Endothelial cell of umbilical vein (primary cell): Measurements from ENCODE around the gene ART3. TPM values are rescaled to one million over a fixed set of nuclear protein-coding genes. Genes with fewer than 3 reads are reported as not detected.

ENCODE experiments used
- BruUV-seq: library from RNA; stranded (reverse); fragments of 400-500 nt; replicated peaks from 2 replicates; lab custom pipeline; 2021; lab: Mats Ljungman, UMichigan
- CTCF ChIA-PET: fragments of 300-600, 350-600 bp; sonication (Branson Sonifier 250); formaldehyde crosslinking; loops from one replicate; lab custom pipeline; 2021; ENCODE audit warnings: antibody characterized with exemption, inconsistent platforms; lab: Charles Lee
- POLR2A ChIA-PET: fragments of 300-600, 350-600 bp; sonication (Branson Sonifier 250); formaldehyde crosslinking; loops from one replicate; lab custom pipeline; 2021; ENCODE audit warnings: antibody characterized with exemption, inconsistent platforms; lab: Charles Lee
- DNase-seq: peaks from one replicate; pipeline ENCODE4 v3.0.0-alpha.2; 2011; ENCODE audit warnings: low read depth, low spot score
- FAIRE-seq: peaks from 2 replicates; lab custom pipeline; 2011; peaks lifted over from hg19 to GRCh38; lab: Jason Lieb, UNC
- H2AFZ ChIP-seq: 2 replicates; pipeline ENCODE4 v1.6.0; 2012; ENCODE audit warnings: low read depth, low read length, control low read depth, inconsistent platforms
- H3K27ac ChIP-seq: 2 replicates; pipeline ENCODE4 v1.5.1; 2011; ENCODE audit warnings: low read depth, mild to moderate bottlenecking, control low read depth, low read length, moderate library complexity; ENCODE audit not compliant: insufficient read depth
- H3K27me3 ChIP-seq, 2 experiments: 2 replicates each; pipeline versions ENCODE4 v1.6.0 to v1.6.1; 2011; ENCODE audit warnings: low read length in 2 of 2, mixed read lengths in 1 of 2; ENCODE audit not compliant: control insufficient read depth in 2 of 2, insufficient read depth in 2 of 2
- H3K36me3 ChIP-seq, 2 experiments: 2 replicates in 1 of 2; 3 replicates in 1 of 2; pipeline ENCODE4 v1.5.1; 2011; ENCODE audit warnings: low read length in 2 of 2, mild to moderate bottlenecking in 1 of 2, moderate library complexity in 1 of 2; ENCODE audit not compliant: control insufficient read depth in 2 of 2, insufficient read depth in 2 of 2; ENCODE audit errors: extremely low read depth in 1 of 2
- H3K4me1 ChIP-seq: 3 replicates; pipeline ENCODE4 v1.5.1; 2011; ENCODE audit warnings: mild to moderate bottlenecking, low read length; ENCODE audit not compliant: control insufficient read depth, insufficient read depth; ENCODE audit errors: extremely low read depth
- H3K4me2 ChIP-seq: 2 replicates; pipeline ENCODE4 v1.6.1; 2011; ENCODE audit warnings: low read length, control low read depth, mixed read lengths; ENCODE audit not compliant: insufficient read depth
- H3K4me3 ChIP-seq, 3 experiments: fragments of 200-600 bp in 1 of 3; sonication (generic), shearing (Covaris generic) in 1 of 3; replicated peaks in 1 of 3; 2 replicates each; pipeline ENCODE4 v1.5.1; 2011 to 2016; ENCODE audit warnings: control low read depth in 3 of 3, low read length in 3 of 3, mild to moderate bottlenecking in 2 of 3, inconsistent platforms in 1 of 3, low read depth in 1 of 3, moderate library complexity in 1 of 3; ENCODE audit not compliant: insufficient read depth in 1 of 3
- H3K79me2 ChIP-seq: 2 replicates; pipeline ENCODE4 v1.6.0; 2012; ENCODE audit warnings: low read length, inconsistent platforms; ENCODE audit not compliant: control insufficient read depth, insufficient read depth
- H3K9ac ChIP-seq: replicated peaks from 2 replicates; pipeline ENCODE3; 2011; ENCODE audit warnings: low read length, control low read depth; ENCODE audit not compliant: insufficient read depth; ENCODE audit errors: extremely low read depth
- H3K9me1 ChIP-seq: replicated peaks from 3 replicates; pipeline ENCODE4 v1.6.0; 2011; ENCODE audit warnings: mild to moderate bottlenecking, low read length; ENCODE audit not compliant: control insufficient read depth, insufficient read depth; ENCODE audit errors: extremely low read depth
- H3K9me3 ChIP-seq: replicated peaks from 2 replicates; pipeline ENCODE4 v1.5.1; 2012; ENCODE audit warnings: low read length, inconsistent platforms; ENCODE audit not compliant: control insufficient read depth, insufficient read depth
- H4K20me1 ChIP-seq: replicated peaks from 2 replicates; pipeline ENCODE3; 2011; ENCODE audit warnings: mild to moderate bottlenecking, low read length; ENCODE audit not compliant: control insufficient read depth, insufficient read depth; ENCODE audit errors: extremely low read depth
- CTCF ChIP-seq, 2 donors: IDR thresholded peaks; 1 replicate in 1 of 2; 2 replicates in 1 of 2; pipeline ENCODE4 v1.5.1; 2011; ENCODE audit warnings: low read length in 2 of 2, mild to moderate bottlenecking in 2 of 2, moderate library complexity in 2 of 2, control low read depth in 1 of 2, inconsistent platforms in 1 of 2, low read depth in 1 of 2; ENCODE audit not compliant: insufficient read depth in 1 of 2; ENCODE audit errors: extremely low read depth in 1 of 2
- EZH2 ChIP-seq: IDR thresholded peaks from 2 replicates; pipeline ENCODE4 v1.6.1; 2012; ENCODE audit warnings: borderline replicate concordance, low read depth, mild to moderate bottlenecking, moderate library complexity, low read length, inconsistent platforms; ENCODE audit not compliant: severe bottlenecking
- FOS ChIP-seq: IDR thresholded peaks from 2 replicates; pipeline ENCODE4 v1.6.1; 2011; ENCODE audit warnings: mild to moderate bottlenecking, low read length, moderate library complexity, borderline replicate concordance; ENCODE audit not compliant: insufficient read depth
- GATA2 ChIP-seq: IDR thresholded peaks from 2 replicates; pipeline ENCODE4 v1.7.0; 2011; ENCODE audit warnings: low read depth, mild to moderate bottlenecking, moderate library complexity, mixed read lengths, low read length; ENCODE audit not compliant: insufficient read length, insufficient read depth
- JUN ChIP-seq: IDR thresholded peaks from 2 replicates; pipeline ENCODE4 v1.6.1; 2011; ENCODE audit warnings: borderline replicate concordance, low read depth; ENCODE audit not compliant: insufficient read length, insufficient read depth
- MYC ChIP-seq: IDR thresholded peaks from one replicate; pipeline ENCODE4 v1.6.1; 2011; ENCODE audit warnings: mild to moderate bottlenecking, low read depth, low read length
- POLR2A ChIP-seq: IDR thresholded peaks from 2 replicates; pipeline ENCODE4 v1.6.1; 2012; ENCODE audit warnings: low read depth, mild to moderate bottlenecking, control low read depth, low read length
- POLR2AphosphoS5 ChIP-seq: IDR thresholded peaks from 2 replicates; pipeline ENCODE4 v1.6.1; 2012; ENCODE audit warnings: low read depth, mild to moderate bottlenecking, control low read depth, low read length, moderate library complexity; ENCODE audit not compliant: insufficient read depth
- dilution Hi-C: fragments of 300-500 bp; cut with MboI; formaldehyde crosslinking; loops from one replicate; pipeline ENCODE4 v1.15.0; 2019; ENCODE audit warnings: low sequenced_read_pairs; ENCODE audit not compliant: extremely low pct_ligation_motif_present
- intact Hi-C: fragments of 100-400 bp; cut with micrococcal nuclease; formaldehyde crosslinking; loops from one replicate; pipeline ENCODE4 v1.10.0; 2022
- polyA plus RNA-seq, 4 experiments: library from polyadenylated mRNA; depleted of rRNA in 3 of 4; stranded (reverse) in 3 of 4; unstranded in 1 of 4; fragments of >200 nt; gene quantifications; 2 replicates each; pipeline versions ENCODE4 v1.2.1 to v1.2.3, GENCODE V29; 2011 to 2012; ENCODE audit warnings: missing spikeins in 1 of 4
- total RNA-seq: library from RNA; stranded (reverse); gene quantifications from 2 replicates; pipeline ENCODE4 v1.2.3, GENCODE V29; 2021
- TF ChIP-seq, protein P1 (sequence below): IDR thresholded peaks from 2 replicates; pipeline ENCODE4 v1.6.1; 2011; ENCODE audit not compliant: insufficient read depth, insufficient read length

The ART3 gene
- total and polyA plus RNA-seq, 2 donors (not counting 3 experiments of a cell fraction or from before 2014, with no cell fraction given) = not detected

- Histone ChIP-seq H3K9ac (no peak overlapping the region), H3K36me3 (peaks cover 8 to 25% of the 10 kb centered on the region in 2 experiments), H3K9me3 (no peaks in the 10 kb centered on the region), H3K4me2 (no peak overlapping the region), H3K4me1 (no peaks in the 10 kb centered on the region), H2AFZ (no peak overlapping the region), H4K20me1 (no peaks in the 10 kb centered on the region), H3K79me2 (no peaks in the 10 kb centered on the region), H3K9me1 (no peaks in the 10 kb centered on the region), H3K4me3 (no peak overlapping the region), H3K27me3 (no peaks in the 10 kb centered on the region), H3K27ac (no peak overlapping the region)
- FAIRE-seq (no peak), DNase-seq (no peak)
- BruUV-seq = no TSS peak
- POLR2A ChIA-PET = no interaction called here
- dilution Hi-C loops (no loop called here), intact Hi-C loops (no loop called here)
- CTCF ChIA-PET = no interaction called here
- TF ChIP-seq CTCF (IDR thresholded peaks at IDR 0.05; ENCODE audit: extremely low read depth in 1 of 2, insufficient read depth in 1 of 2, low read depth in 1 of 2, low read length in 2 of 2) (no peak), FOS (no peak), MYC (no peak)
- TF ChIP-seq, protein P1, sequence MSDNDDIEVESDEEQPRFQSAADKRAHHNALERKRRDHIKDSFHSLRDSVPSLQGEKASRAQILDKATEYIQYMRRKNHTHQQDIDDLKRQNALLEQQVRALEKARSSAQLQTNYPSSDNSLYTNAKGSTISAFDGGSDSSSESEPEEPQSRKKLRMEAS = no peak
These were observed 42.3 kb downstream of the ART3 start for GRCh38 chr4:76116821-76117220.

GRCh38 chr4:76117536-76117935, 43.0 kb downstream of the ART3 start:
- POLR2A ChIA-PET = no interaction called here
- dilution Hi-C loops = no loop called here
- no peak for FAIRE-seq

More at GRCh38 chr4:76117536-76117935, 43.0 kb downstream of the ART3 start:
- H3K36me3 ChIP-seq = peaks cover 8 to 29% of the 10 kb centered on the region in 2 experiments
- H3K4me3 ChIP-seq = no peak overlapping the region
- no peak for TF ChIP-seq CTCF (IDR thresholded peaks at IDR 0.05; ENCODE audit: extremely low read depth in 1 of 2, insufficient read depth in 1 of 2, low read depth in 1 of 2, low read length in 2 of 2)
- no peak for TF ChIP-seq EZH2
- TF ChIP-seq FOS = no peak
- no peak for TF ChIP-seq POLR2AphosphoS5
- TF ChIP-seq JUN = no peak
- TF ChIP-seq POLR2A = no peak
- TF ChIP-seq MYC = no peak
- no peak for TF ChIP-seq GATA2
- TF ChIP-seq, protein P1 = no peak
- H3K4me2 ChIP-seq = no peak overlapping the region
- no peaks in the 10 kb centered on the region for H3K27me3 ChIP-seq
- H3K27ac ChIP-seq = no peak overlapping the region
- no peaks in the 10 kb centered on the region for H3K4me1 ChIP-seq
- no peaks in the 10 kb centered on the region for H3K9me3 ChIP-seq
- H3K9me1 ChIP-seq = no peaks in the 10 kb centered on the region
- H4K20me1 ChIP-seq = no peaks in the 10 kb centered on the region
- H2AFZ ChIP-seq = no peak overlapping the region
- intact Hi-C loops = no loop called here
- no peaks in the 10 kb centered on the region for H3K79me2 ChIP-seq
- DNase-seq = no peak
- H3K9ac ChIP-seq = no peak overlapping the region
- BruUV-seq = no TSS peak
- CTCF ChIA-PET = no interaction called here
